HL-60 (cell line): ENCODE measurements around the gene CYP1A1.

Source experiments
- DNase-seq, 2 experiments: peaks; one replicate each; pipeline ENCODE4 v3.0.0-alpha.2; 2010 to 2020; ENCODE audit warnings: low read depth in 1 of 2, low spot score in 1 of 2
- H3K27ac ChIP-seq: fragments of 250-450 bp; sonication (Bioruptor Pico); replicated peaks from 2 replicates; pipeline ENCODE4 v1.5.1; 2020; ENCODE audit warnings: mild to moderate bottlenecking, moderate library complexity
- H3K27me3 ChIP-seq: fragments of 250-450 bp; sonication (Bioruptor Pico); 2 replicates; pipeline ENCODE4 v1.5.1; 2021; ENCODE audit warnings: mild to moderate bottlenecking, moderate library complexity; ENCODE audit not compliant: insufficient read depth, poor library complexity, severe bottlenecking
- H3K4me3 ChIP-seq: replicated peaks from 2 replicates; pipeline ENCODE4 v1.5.1; 2011; ENCODE audit warnings: mild to moderate bottlenecking, control low read depth, low read length; ENCODE audit not compliant: insufficient read depth
- GABPA ChIP-seq: IDR thresholded peaks from 2 replicates; pipeline ENCODE4 v1.6.1; 2012; ENCODE audit warnings: low read depth
- POLR2AphosphoS5 ChIP-seq: IDR thresholded peaks from 2 replicates; pipeline ENCODE4 v1.6.1; 2012; ENCODE audit warnings: low read depth
- SPI1 ChIP-seq: IDR thresholded peaks from 2 replicates; pipeline ENCODE4 v1.6.1; 2012; ENCODE audit warnings: low read depth, mild to moderate bottlenecking, borderline replicate concordance
- TF ChIP-seq, protein P1 (sequence below): IDR thresholded peaks from one replicate; pipeline ENCODE4 v1.5.1; 2011; ENCODE audit warnings: low read length, control low read depth, inconsistent platforms; ENCODE audit not compliant: insufficient read depth
- TF ChIP-seq, protein P2 (sequence below): IDR thresholded peaks from 2 replicates; pipeline ENCODE4 v1.6.1; 2012; ENCODE audit warnings: low read depth; ENCODE audit not compliant: insufficient replicate concordance

The CYP1A1 gene

DNA sequence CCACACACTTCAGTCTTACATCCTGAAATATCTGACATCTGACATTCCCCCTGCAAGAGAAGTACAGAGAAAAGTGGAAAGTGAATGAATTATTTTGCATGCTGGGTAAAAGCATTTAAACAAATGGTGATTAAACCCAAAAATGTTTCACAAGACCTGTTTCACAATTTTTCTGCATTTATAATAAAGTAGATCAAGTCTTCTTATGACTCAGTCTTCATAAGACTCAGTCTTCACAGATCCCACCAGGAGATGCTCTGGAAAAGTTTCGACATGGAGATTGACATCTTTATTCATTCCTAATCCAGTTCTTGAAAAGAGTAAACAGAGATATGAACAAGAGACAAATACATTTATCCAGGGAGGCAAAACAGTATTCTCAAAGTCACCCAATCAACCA lies 16.3 kb downstream of the CYP1A1 start:
- DNase-seq: no peak
- Histone ChIP-seq H3K4me3 (no peak overlapping the region), H3K27ac (no peak overlapping the region), H3K27me3 (no peaks in the 10 kb centered on the region)
- TF ChIP-seq POLR2AphosphoS5 (no peak), SPI1 (no peak), GABPA (no peak)
- TF ChIP-seq, protein P1, sequence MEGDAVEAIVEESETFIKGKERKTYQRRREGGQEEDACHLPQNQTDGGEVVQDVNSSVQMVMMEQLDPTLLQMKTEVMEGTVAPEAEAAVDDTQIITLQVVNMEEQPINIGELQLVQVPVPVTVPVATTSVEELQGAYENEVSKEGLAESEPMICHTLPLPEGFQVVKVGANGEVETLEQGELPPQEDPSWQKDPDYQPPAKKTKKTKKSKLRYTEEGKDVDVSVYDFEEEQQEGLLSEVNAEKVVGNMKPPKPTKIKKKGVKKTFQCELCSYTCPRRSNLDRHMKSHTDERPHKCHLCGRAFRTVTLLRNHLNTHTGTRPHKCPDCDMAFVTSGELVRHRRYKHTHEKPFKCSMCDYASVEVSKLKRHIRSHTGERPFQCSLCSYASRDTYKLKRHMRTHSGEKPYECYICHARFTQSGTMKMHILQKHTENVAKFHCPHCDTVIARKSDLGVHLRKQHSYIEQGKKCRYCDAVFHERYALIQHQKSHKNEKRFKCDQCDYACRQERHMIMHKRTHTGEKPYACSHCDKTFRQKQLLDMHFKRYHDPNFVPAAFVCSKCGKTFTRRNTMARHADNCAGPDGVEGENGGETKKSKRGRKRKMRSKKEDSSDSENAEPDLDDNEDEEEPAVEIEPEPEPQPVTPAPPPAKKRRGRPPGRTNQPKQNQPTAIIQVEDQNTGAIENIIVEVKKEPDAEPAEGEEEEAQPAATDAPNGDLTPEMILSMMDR: no peak
- TF ChIP-seq, protein P2, sequence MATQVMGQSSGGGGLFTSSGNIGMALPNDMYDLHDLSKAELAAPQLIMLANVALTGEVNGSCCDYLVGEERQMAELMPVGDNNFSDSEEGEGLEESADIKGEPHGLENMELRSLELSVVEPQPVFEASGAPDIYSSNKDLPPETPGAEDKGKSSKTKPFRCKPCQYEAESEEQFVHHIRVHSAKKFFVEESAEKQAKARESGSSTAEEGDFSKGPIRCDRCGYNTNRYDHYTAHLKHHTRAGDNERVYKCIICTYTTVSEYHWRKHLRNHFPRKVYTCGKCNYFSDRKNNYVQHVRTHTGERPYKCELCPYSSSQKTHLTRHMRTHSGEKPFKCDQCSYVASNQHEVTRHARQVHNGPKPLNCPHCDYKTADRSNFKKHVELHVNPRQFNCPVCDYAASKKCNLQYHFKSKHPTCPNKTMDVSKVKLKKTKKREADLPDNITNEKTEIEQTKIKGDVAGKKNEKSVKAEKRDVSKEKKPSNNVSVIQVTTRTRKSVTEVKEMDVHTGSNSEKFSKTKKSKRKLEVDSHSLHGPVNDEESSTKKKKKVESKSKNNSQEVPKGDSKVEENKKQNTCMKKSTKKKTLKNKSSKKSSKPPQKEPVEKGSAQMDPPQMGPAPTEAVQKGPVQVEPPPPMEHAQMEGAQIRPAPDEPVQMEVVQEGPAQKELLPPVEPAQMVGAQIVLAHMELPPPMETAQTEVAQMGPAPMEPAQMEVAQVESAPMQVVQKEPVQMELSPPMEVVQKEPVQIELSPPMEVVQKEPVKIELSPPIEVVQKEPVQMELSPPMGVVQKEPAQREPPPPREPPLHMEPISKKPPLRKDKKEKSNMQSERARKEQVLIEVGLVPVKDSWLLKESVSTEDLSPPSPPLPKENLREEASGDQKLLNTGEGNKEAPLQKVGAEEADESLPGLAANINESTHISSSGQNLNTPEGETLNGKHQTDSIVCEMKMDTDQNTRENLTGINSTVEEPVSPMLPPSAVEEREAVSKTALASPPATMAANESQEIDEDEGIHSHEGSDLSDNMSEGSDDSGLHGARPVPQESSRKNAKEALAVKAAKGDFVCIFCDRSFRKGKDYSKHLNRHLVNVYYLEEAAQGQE: no peak

DNA sequence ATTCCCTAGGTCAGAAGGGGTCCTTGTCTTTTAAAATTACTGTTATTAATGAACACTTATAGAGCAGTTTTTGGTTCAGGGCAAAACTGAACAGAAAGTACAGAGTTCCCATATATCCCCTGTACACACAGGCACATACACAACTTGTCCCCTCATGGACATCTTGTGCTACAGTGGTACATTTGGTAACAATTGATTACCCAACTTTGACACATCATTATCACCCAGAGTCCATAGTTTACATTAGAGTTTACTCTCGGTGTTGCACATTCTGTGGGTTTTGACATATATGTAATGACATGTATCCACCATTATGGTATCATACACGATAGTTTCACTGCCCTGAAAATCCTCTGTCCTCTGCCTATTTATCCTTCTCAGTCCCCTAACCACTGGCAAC lies 28.5 kb downstream of the CYP1A1 start:
- H3K27ac ChIP-seq: peak overlapping the region; percentile 85
- TF ChIP-seq, protein P2: no peak
- TF ChIP-seq SPI1 (no peak), GABPA (no peak), POLR2AphosphoS5 (no peak)
- TF ChIP-seq, protein P1: no peak
- H3K4me3 ChIP-seq: peak overlapping the region; percentile 85
- no peaks in the 10 kb centered on the region for H3K27me3 ChIP-seq
- DNase-seq: no peak

DNA sequence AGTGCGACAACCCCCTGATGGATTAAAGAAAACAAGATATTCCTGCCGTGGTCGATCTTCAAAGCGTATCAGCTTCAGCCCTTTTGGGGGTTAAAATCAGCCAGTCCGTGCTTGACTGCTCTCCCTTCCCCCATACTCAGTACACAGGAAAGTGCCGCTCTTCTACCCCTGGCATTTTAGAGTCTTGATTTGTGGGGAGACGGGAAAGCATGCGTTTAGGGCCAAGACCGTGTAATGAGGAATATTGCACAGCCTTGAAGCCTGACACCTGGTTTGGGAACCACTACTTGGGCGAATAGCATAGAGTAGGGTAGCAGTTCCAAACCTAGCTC lies 29.0 kb downstream of the CYP1A1 start:
- H3K27ac ChIP-seq: peak overlapping the region; percentile 85
- TF ChIP-seq, protein P2: no peak
- TF ChIP-seq, protein P1: no peak
- TF ChIP-seq GABPA (no peak), SPI1 (no peak), POLR2AphosphoS5 (no peak; the same call in 1 of the 2 replicates)
- DNase-seq: no peak
- no peaks in the 10 kb centered on the region for H3K27me3 ChIP-seq
- peak overlapping the region; percentile 85 for H3K4me3 ChIP-seq
